HG02610 (cell line): ENCODE data around the gene SAMD10.
"Not testable (repeated sequence)": the region's sequence is repeated elsewhere in the genome, so short reads cannot be mapped to it uniquely, and the experiment has no call there.

Experiments used
- ATAC-seq: cut with Tn5 transposase; IDR thresholded peaks from one replicate; pipeline ENCODE4 v1.9.1; 2021; ENCODE audit warnings: mild to moderate bottlenecking, moderate library complexity; ENCODE audit not compliant: unreplicated experiment

Gene SAMD10

GRCh38 chr20:63969838-63970713 lies 9.4 kb downstream of the SAMD10 start, which contains the start of gene ZNF512B:
ZNF512B (minus strand) TSS chr20:63969930; CDS start chr20:63967950, 1,980 bp downstream.
- ATAC-seq, result no peak

GRCh38 chr20:63968928-63969760 lies 10.3 kb downstream of the SAMD10 start:
- ATAC-seq, result no peak

GRCh38 chr20:63968136-63968927 lies 11.1 kb downstream of the SAMD10 start:
- no peak for ATAC-seq

- ATAC-seq, result no peak
These were observed 11.9 kb downstream of the SAMD10 start for GRCh38 chr20:63967330-63968135.

GRCh38 chr20:63966944-63967322 lies 12.5 kb downstream of the SAMD10 start:
- no peak for ATAC-seq

- ATAC-seq, result no peak
These were observed 13.1 kb downstream of the SAMD10 start for GRCh38 chr20:63966172-63966943.

GRCh38 chr20:63964412-63964811 lies 15.0 kb downstream of the SAMD10 start:
- ATAC-seq, result no peak

GRCh38 chr20:63963784-63964301 lies 15.6 kb downstream of the SAMD10 start:
- no peak for ATAC-seq

GRCh38 chr20:63963348-63963741 lies 16.1 kb downstream of the SAMD10 start:
- no peak for ATAC-seq

GRCh38 chr20:63962426-63963347 lies 16.8 kb downstream of the SAMD10 start:
- no peak for ATAC-seq

GRCh38 chr20:63961664-63962425 lies 17.6 kb downstream of the SAMD10 start:
- no peak for ATAC-seq

GRCh38 chr20:63960654-63961621 lies 18.5 kb downstream of the SAMD10 start:
- not testable (repeated sequence) for ATAC-seq

- no peak for ATAC-seq
These were observed 19.8 kb downstream of the SAMD10 start for GRCh38 chr20:63959699-63960075.

- no peak for ATAC-seq
These were observed 20.3 kb downstream of the SAMD10 start for GRCh38 chr20:63958964-63959698.

- ATAC-seq, result no peak
These were observed 21.0 kb downstream of the SAMD10 start for GRCh38 chr20:63958471-63958870.
